HG02571 (cell line): ENCODE data around the gene GART.
"Not testable (repeated sequence)": the region's sequence is repeated elsewhere in the genome, so short reads cannot be mapped to it uniquely, and the experiment has no call there.

Experiments
- ATAC-seq: cut with Tn5 transposase; IDR thresholded peaks from one replicate; pipeline ENCODE4 v1.9.1; 2021; ENCODE audit warnings: mild to moderate bottlenecking, moderate library complexity; ENCODE audit not compliant: unreplicated experiment

The GART gene

GRCh38 chr21:33477066-33477465, 64.9 kb downstream of the GART start:
- no peak for ATAC-seq

DNA sequence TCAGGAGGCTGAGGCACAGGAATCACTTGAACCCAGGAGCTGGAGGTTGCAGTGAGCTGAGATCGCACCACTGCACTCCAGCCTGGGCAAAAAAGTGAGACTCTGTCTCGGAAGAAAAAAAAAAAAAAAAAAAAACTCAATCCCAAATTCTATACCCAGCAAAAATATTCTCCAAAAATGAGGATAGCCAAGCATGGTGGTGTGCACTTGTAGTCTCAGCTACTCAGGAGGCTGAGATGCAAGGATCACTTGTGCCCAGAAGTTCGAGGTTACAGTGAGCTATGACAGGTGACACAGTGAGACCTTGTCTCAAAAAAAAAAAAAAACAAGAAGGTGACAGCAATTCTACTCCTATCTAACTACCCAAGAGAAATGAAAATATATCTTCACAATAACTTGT, 68.6 kb downstream of the GART start:
- no peak for ATAC-seq

- ATAC-seq: no peak
Measured at GRCh38 chr21:33470701-33471100, 71.2 kb downstream of the GART start.

GRCh38 chr21:33469183-33469582, 72.7 kb downstream of the GART start:
- ATAC-seq: not testable (repeated sequence)

- no peak for ATAC-seq
Measured at GRCh38 chr21:33461538-33462250, 80.2 kb downstream of the GART start.

- no peak for ATAC-seq
Measured at GRCh38 chr21:33458861-33459260, 83.1 kb downstream of the GART start.

GRCh38 chr21:33455686-33456446, 86.1 kb downstream of the GART start:
- no peak for ATAC-seq
